A549 (cell line): ENCODE results near the gene LEKR1. TPM values are rescaled to one million over a fixed set of nuclear protein-coding genes. Genes with fewer than 3 reads are reported as not detected.

Experiments used
- ATAC-seq, 2 experiments: fragments of 200-7000 bp in 1 of 2; fragments of >200 bp in 1 of 2; cut with Nextera tagmentation in 1 of 2; cut with Tn5 transposase in 1 of 2; 3 replicates each; pipeline versions ENCODE4 v1.8.0 to v1.9.1; 2018 to 2020; ENCODE audit warnings: mild to moderate bottlenecking in 1 of 2, moderate library complexity in 1 of 2
- CTCF ChIA-PET: fragments of 300-600 bp; sonication (Branson Sonifier 250); formaldehyde crosslinking; extraction: SDS; loops from one replicate; lab custom pipeline; 2021; ENCODE audit warnings: antibody characterized with exemption, inconsistent platforms; lab: Yijun Ruan, JAX
- POLR2A ChIA-PET: fragments of 350-600 bp; formaldehyde crosslinking; extraction: SDS; loops from one replicate; lab custom pipeline; 2021; ENCODE audit warnings: antibody characterized with exemption, inconsistent platforms; lab: Yijun Ruan, JAX
- DNase-seq, 2 experiments: peaks; one replicate each; pipeline versions ENCODE4 v3.0.0 to v3.0.0-alpha.2; 2011 to 2016; ENCODE audit warnings: low read depth in 1 of 2, low spot score in 1 of 2
- FAIRE-seq: peaks from 2 replicates; lab custom pipeline; 2011; peaks lifted over from hg19 to GRCh38; lab: Jason Lieb, UNC
- H3K27ac ChIP-seq, 2 experiments: fragments of >200 bp; sonication (Bioruptor Twin); formaldehyde crosslinking; 3 replicates each; pipeline ENCODE4 v1.5.1; 2016 to 2017
- H3K4me1 ChIP-seq: fragments of >200 bp; sonication (Bioruptor Twin); formaldehyde crosslinking; 3 replicates; pipeline ENCODE4 v1.6.1; 2016
- H3K4me2 ChIP-seq: fragments of >200 bp; sonication (Bioruptor Twin); formaldehyde crosslinking; 3 replicates; pipeline ENCODE4 v1.6.1; 2016
- H3K4me3 ChIP-seq: fragments of >200 bp; sonication (Bioruptor Twin); formaldehyde crosslinking; 3 replicates; pipeline ENCODE4 v1.5.1; 2016
- H3K9me3 ChIP-seq: fragments of >200 bp; sonication (Bioruptor Twin); formaldehyde crosslinking; 3 replicates; pipeline ENCODE4 v1.6.1; 2016
- CBX2 ChIP-seq: fragments of 200-600 bp; sonication (generic); IDR thresholded peaks from 2 replicates; pipeline ENCODE4 v1.6.1; 2016; ENCODE audit warnings: low read depth, mild to moderate bottlenecking, borderline replicate concordance
- CBX8 ChIP-seq: fragments of 200-600 bp; sonication (generic); IDR thresholded peaks from 2 replicates; pipeline ENCODE4 v1.6.1; 2016
- CEBPB ChIP-seq, 2 experiments: fragments of >200 bp in 1 of 2; sonication (Bioruptor Twin) in 1 of 2; formaldehyde crosslinking in 1 of 2; IDR thresholded peaks; 2 replicates each; pipeline ENCODE4 v1.6.1; 2012 to 2016
- CHD2 ChIP-seq: fragments of 150-350 bp; IDR thresholded peaks from 2 replicates; pipeline ENCODE4 v1.6.1; 2014; ENCODE audit warnings: low read length; ENCODE audit not compliant: partially characterized antibody
- EHMT2 ChIP-seq: fragments of 200-600 bp; sonication (generic); IDR thresholded peaks from 2 replicates; pipeline ENCODE4 v1.6.1; 2016; ENCODE audit warnings: antibody characterized with exemption, low read depth, mild to moderate bottlenecking, moderate library complexity
- ESRRA ChIP-seq: fragments of 150-350 bp; IDR thresholded peaks from 2 replicates; pipeline ENCODE4 v1.6.1; 2014; ENCODE audit warnings: mild to moderate bottlenecking, low read length, borderline replicate concordance
- FOSB ChIP-seq: fragments of 250-450 bp; sonication (Bioruptor Pico); IDR thresholded peaks from 2 replicates; pipeline ENCODE4 v1.5.0; 2020; ENCODE audit warnings: mild to moderate bottlenecking, moderate library complexity
- FOXS1 ChIP-seq: fragments of 250-450 bp; sonication (Bioruptor Pico); IDR thresholded peaks from 2 replicates; pipeline ENCODE4 v1.5.0; 2020; ENCODE audit warnings: mild to moderate bottlenecking, moderate library complexity
- GATA3 ChIP-seq: IDR thresholded peaks from 2 replicates; pipeline ENCODE4 v1.6.1; 2012; ENCODE audit warnings: borderline replicate concordance
- HOXA7 ChIP-seq: fragments of 250-450 bp; sonication (Bioruptor Pico); IDR thresholded peaks from 2 replicates; pipeline ENCODE4 v1.5.0; 2020; ENCODE audit warnings: mild to moderate bottlenecking, moderate library complexity
- HOXB13 ChIP-seq: fragments of 250-450 bp; sonication (Bioruptor Pico); IDR thresholded peaks from 2 replicates; pipeline ENCODE4 v1.5.0; 2020; ENCODE audit warnings: low read depth, mild to moderate bottlenecking, moderate library complexity
- JUN ChIP-seq, 2 experiments: fragments of >200 bp; sonication (Bioruptor Twin); formaldehyde crosslinking; IDR thresholded peaks; 2 replicates in 1 of 2; 3 replicates in 1 of 2; pipeline ENCODE4 v1.6.1; 2016 to 2017
- JUNB ChIP-seq: fragments of >200 bp; sonication (Bioruptor Twin); formaldehyde crosslinking; IDR thresholded peaks from 2 replicates; pipeline ENCODE4 v1.6.1; 2016
- KDM1A ChIP-seq: fragments of 200-600 bp; sonication (generic); IDR thresholded peaks from 2 replicates; pipeline ENCODE4 v1.6.1; 2016; ENCODE audit warnings: low read depth, mild to moderate bottlenecking
- NFE2L2 ChIP-seq: fragments of 150-350 bp; conservative IDR thresholded peaks from 2 replicates; pipeline ENCODE4 v1.6.1; 2014; ENCODE audit warnings: low read length
- NPAS2 ChIP-seq: fragments of 250-450 bp; sonication (Bioruptor Pico); IDR thresholded peaks from 2 replicates; pipeline ENCODE4 v1.8.0; 2022; ENCODE audit warnings: mild to moderate bottlenecking, moderate library complexity, borderline replicate concordance
- PHF8 ChIP-seq: fragments of 200-600 bp; sonication (generic); IDR thresholded peaks from 2 replicates; pipeline ENCODE4 v1.6.1; 2016; ENCODE audit warnings: low read depth, mild to moderate bottlenecking, antibody characterized with exemption, moderate library complexity, borderline replicate concordance
- POLR2A ChIP-seq: IDR thresholded peaks from 2 replicates; pipeline ENCODE4 v1.6.1; 2012; ENCODE audit warnings: mild to moderate bottlenecking, low read length
- POLR2AphosphoS2 ChIP-seq: conservative IDR thresholded peaks from 2 replicates; pipeline ENCODE4 v1.6.1; 2012; ENCODE audit warnings: low read length, improper control_type of control experiment, inconsistent platforms
- RNF2 ChIP-seq: fragments of 200-600 bp; sonication (generic); IDR thresholded peaks from 2 replicates; pipeline ENCODE4 v1.6.1; 2016; ENCODE audit warnings: low read depth, mild to moderate bottlenecking, antibody characterized with exemption, moderate library complexity, borderline replicate concordance
- SMC3 ChIP-seq: fragments of >200 bp; sonication (Bioruptor Twin); formaldehyde crosslinking; IDR thresholded peaks from 3 replicates; pipeline ENCODE4 v1.6.1; 2018; ENCODE audit warnings: inconsistent platforms
- ZNF302 ChIP-seq: fragments of 250-450 bp; sonication (Bioruptor Pico); IDR thresholded peaks from 2 replicates; pipeline ENCODE4 v1.9.0; 2021; ENCODE audit warnings: inconsistent platforms, mild to moderate bottlenecking, moderate library complexity
- WGBS: methylation state at CpG from one replicate; pipeline ENCODE4 v1.1.6; 2017; ENCODE audit errors: missing lambda C conversion rate; 5-methylcytosine and 5-hydroxymethylcytosine counted together
- polyA plus RNA-seq, 4 experiments: library from polyadenylated mRNA; depleted of rRNA in 3 of 4; stranded (reverse); fragments of >200 nt; fragmentation: RNase III in 1 of 4; extraction: RNeasy Plus Mini Kit Qiagen cat#74134 plus additional on column Dnase treatment in 1 of 4; gene quantifications; 2 replicates in 3 of 4; 3 replicates in 1 of 4; pipeline ENCODE4 v1.2.3, GENCODE V29; 2011 to 2017
- TF ChIP-seq, protein P1 (sequence below): IDR thresholded peaks from 2 replicates; pipeline ENCODE4 v1.6.1; 2012; ENCODE audit warnings: low read depth, borderline replicate concordance
- TF ChIP-seq, protein P2 (sequence below): fragments of >200 bp; sonication (Bioruptor Twin); formaldehyde crosslinking; IDR thresholded peaks from 3 replicates; pipeline ENCODE4 v1.5.1; 2016
- TF ChIP-seq, protein P3 (sequence below): IDR thresholded peaks from 2 replicates; pipeline ENCODE4 v1.6.1; 2012
- TF ChIP-seq, protein P4 (sequence below): fragments of >200 bp; sonication (Bioruptor Twin); formaldehyde crosslinking; IDR thresholded peaks from 2 replicates; pipeline ENCODE4 v1.6.1; 2016
- TF ChIP-seq, protein P5 (sequence below): IDR thresholded peaks from 2 replicates; pipeline ENCODE4 v1.6.1; 2012
- TF ChIP-seq, protein P6 (sequence below): fragments of >200 bp; sonication (Bioruptor Twin); formaldehyde crosslinking; IDR thresholded peaks from 3 replicates; pipeline ENCODE4 v1.6.1; 2016
- TF ChIP-seq, protein P7 (sequence below): fragments of 250-450 bp; sonication (Bioruptor Pico); IDR thresholded peaks from 2 replicates; pipeline ENCODE4 v1.5.0; 2020; ENCODE audit warnings: low read depth, mild to moderate bottlenecking, moderate library complexity
- TF ChIP-seq, protein P8 (sequence below): fragments of 150-350 bp; IDR thresholded peaks from 2 replicates; pipeline ENCODE4 v1.6.1; 2014; ENCODE audit warnings: low read depth, mild to moderate bottlenecking, low read length

Gene LEKR1
- polyA plus RNA-seq, 2 of the 4 experiments (the other 2 are of a cell fraction): 1.3 to 1.4 TPM

DNA sequence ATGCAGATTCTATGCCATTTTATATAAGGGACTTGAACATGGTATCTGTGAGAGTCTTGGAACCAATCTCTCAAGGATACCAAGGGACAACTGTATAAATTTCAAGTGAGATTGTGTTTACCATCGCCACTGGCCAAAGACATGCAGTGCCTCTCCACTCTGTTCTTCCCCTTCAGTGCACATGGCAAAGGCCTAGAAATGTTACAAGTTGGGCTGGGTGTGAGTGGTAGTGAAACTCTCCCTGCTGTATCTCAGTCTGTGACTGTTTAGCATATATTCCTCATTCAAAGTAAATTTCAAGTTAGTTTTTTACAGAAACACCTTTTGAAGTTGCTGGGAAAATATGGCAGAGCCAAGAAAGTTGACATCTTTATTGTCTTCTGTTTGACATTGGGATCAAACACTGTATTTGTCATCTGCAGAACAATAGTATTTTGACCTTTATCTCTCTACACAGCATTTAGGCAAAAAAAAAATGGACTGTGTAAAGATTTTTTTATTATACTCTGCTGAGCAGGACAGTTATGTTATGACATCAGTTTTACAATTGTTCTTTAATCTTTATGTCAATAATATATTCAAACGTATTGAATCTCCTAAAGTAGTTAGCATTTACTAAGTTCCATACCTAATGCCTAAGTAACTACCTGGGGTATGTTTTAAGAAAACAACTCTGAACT is 232.4 kb downstream of the LEKR1 start:
- 39% methylated on average over 2 of the region's 2 CpGs for WGBS
- Histone ChIP-seq H3K4me2 (no peak overlapping the region), H3K27ac (no peak overlapping the region), H3K4me3 (no peak overlapping the region), H3K4me1 (no peaks in the 10 kb centered on the region), H3K9me3 (no peaks in the 10 kb centered on the region)
- no peak for DNase-seq
- no peak for ATAC-seq
- TF ChIP-seq CEBPB (IDR thresholded peaks at IDR 0.05): no peak
- TF ChIP-seq CBX8: no peak
- TF ChIP-seq NPAS2: no peak
- TF ChIP-seq, protein P1, sequence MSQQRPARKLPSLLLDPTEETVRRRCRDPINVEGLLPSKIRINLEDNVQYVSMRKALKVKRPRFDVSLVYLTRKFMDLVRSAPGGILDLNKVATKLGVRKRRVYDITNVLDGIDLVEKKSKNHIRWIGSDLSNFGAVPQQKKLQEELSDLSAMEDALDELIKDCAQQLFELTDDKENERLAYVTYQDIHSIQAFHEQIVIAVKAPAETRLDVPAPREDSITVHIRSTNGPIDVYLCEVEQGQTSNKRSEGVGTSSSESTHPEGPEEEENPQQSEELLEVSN: no peak
- no peak for TF ChIP-seq HOXB13 (CRISPR knock-in tag)
- no peak for TF ChIP-seq PHF8
- no peak for TF ChIP-seq HOXA7 (CRISPR knock-in tag)
- no peak for TF ChIP-seq POLR2A
- TF ChIP-seq ZNF302 (CRISPR knock-in tag): no peak
- TF ChIP-seq, protein P2, sequence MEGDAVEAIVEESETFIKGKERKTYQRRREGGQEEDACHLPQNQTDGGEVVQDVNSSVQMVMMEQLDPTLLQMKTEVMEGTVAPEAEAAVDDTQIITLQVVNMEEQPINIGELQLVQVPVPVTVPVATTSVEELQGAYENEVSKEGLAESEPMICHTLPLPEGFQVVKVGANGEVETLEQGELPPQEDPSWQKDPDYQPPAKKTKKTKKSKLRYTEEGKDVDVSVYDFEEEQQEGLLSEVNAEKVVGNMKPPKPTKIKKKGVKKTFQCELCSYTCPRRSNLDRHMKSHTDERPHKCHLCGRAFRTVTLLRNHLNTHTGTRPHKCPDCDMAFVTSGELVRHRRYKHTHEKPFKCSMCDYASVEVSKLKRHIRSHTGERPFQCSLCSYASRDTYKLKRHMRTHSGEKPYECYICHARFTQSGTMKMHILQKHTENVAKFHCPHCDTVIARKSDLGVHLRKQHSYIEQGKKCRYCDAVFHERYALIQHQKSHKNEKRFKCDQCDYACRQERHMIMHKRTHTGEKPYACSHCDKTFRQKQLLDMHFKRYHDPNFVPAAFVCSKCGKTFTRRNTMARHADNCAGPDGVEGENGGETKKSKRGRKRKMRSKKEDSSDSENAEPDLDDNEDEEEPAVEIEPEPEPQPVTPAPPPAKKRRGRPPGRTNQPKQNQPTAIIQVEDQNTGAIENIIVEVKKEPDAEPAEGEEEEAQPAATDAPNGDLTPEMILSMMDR: no peak
- no peak for TF ChIP-seq FOSB (CRISPR knock-in tag)
- TF ChIP-seq, protein P3, sequence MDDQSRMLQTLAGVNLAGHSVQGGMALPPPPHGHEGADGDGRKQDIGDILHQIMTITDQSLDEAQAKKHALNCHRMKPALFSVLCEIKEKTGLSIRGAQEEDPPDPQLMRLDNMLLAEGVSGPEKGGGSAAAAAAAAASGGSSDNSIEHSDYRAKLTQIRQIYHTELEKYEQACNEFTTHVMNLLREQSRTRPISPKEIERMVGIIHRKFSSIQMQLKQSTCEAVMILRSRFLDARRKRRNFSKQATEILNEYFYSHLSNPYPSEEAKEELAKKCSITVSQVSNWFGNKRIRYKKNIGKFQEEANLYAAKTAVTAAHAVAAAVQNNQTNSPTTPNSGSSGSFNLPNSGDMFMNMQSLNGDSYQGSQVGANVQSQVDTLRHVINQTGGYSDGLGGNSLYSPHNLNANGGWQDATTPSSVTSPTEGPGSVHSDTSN: no peak
- no peak for TF ChIP-seq ESRRA
- TF ChIP-seq, protein P4, sequence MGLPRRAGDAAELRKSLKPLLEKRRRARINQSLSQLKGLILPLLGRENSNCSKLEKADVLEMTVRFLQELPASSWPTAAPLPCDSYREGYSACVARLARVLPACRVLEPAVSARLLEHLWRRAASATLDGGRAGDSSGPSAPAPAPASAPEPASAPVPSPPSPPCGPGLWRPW: no peak
- no peak for TF ChIP-seq JUNB
- TF ChIP-seq, protein P5, sequence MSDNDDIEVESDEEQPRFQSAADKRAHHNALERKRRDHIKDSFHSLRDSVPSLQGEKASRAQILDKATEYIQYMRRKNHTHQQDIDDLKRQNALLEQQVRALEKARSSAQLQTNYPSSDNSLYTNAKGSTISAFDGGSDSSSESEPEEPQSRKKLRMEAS: no peak
- ChIA-PET POLR2A (no interaction called here), CTCF (no interaction called here)
- FAIRE-seq: no peak

DNA sequence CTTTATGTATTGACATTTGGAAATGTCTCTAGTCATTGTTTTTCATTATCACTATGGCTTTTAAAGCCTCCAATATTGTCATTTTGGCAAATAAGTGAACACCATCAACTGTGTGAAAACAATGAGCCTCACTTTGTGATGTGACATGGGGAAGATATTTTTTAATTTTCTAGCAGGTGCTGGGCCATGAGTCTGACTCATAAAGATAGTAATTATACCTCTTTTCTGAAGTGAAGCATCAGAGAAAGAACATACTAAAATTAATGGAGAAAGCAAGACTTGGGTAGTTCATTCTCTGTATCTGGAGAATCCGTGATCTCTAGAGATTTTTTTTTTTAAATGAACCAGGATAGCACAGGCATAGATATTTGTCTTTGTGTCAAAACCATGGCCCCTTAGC is 233.0 kb downstream of the LEKR1 start:
- 48% methylated on average over 1 of the region's 1 CpG for WGBS
- POLR2A ChIA-PET: no interaction called here
- DNase-seq: no peak
- H3K4me3 ChIP-seq: no peak overlapping the region
- H3K9me3 ChIP-seq: no peaks in the 10 kb centered on the region
- no peak for FAIRE-seq
- H3K4me2 ChIP-seq: no peak overlapping the region
- no peak for ATAC-seq
- CTCF ChIA-PET: no interaction called here
- TF ChIP-seq, protein P6, sequence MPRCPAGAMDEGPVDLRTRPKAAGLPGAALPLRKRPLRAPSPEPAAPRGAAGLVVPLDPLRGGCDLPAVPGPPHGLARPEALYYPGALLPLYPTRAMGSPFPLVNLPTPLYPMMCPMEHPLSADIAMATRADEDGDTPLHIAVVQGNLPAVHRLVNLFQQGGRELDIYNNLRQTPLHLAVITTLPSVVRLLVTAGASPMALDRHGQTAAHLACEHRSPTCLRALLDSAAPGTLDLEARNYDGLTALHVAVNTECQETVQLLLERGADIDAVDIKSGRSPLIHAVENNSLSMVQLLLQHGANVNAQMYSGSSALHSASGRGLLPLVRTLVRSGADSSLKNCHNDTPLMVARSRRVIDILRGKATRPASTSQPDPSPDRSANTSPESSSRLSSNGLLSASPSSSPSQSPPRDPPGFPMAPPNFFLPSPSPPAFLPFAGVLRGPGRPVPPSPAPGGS: no peak
- TF ChIP-seq, protein P7, sequence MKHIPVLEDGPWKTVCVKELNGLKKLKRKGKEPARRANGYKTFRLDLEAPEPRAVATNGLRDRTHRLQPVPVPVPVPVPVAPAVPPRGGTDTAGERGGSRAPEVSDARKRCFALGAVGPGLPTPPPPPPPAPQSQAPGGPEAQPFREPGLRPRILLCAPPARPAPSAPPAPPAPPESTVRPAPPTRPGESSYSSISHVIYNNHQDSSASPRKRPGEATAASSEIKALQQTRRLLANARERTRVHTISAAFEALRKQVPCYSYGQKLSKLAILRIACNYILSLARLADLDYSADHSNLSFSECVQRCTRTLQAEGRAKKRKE: no peak
- no peak for TF ChIP-seq HOXB13 (CRISPR knock-in tag)
- no peak for TF ChIP-seq RNF2
- no peak for TF ChIP-seq EHMT2
- TF ChIP-seq CBX2: no peak
- TF ChIP-seq JUN (IDR thresholded peaks at IDR 0.05): no peak
- TF ChIP-seq, protein P4: no peak
- no peak for TF ChIP-seq FOXS1 (CRISPR knock-in tag)
- TF ChIP-seq POLR2AphosphoS2: no peak
- TF ChIP-seq KDM1A: no peak
- TF ChIP-seq GATA3: no peak
- TF ChIP-seq, protein P8, sequence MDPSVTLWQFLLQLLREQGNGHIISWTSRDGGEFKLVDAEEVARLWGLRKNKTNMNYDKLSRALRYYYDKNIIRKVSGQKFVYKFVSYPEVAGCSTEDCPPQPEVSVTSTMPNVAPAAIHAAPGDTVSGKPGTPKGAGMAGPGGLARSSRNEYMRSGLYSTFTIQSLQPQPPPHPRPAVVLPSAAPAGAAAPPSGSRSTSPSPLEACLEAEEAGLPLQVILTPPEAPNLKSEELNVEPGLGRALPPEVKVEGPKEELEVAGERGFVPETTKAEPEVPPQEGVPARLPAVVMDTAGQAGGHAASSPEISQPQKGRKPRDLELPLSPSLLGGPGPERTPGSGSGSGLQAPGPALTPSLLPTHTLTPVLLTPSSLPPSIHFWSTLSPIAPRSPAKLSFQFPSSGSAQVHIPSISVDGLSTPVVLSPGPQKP: no peak
- TF ChIP-seq NFE2L2: no peak
- no peak for TF ChIP-seq SMC3
- TF ChIP-seq CHD2: no peak
- no peaks in the 10 kb centered on the region for H3K4me1 ChIP-seq
- no peak overlapping the region for H3K27ac ChIP-seq
